Non-pigmented ciliary epithelial cell (primary cell): ENCODE results near the gene ZNF579.
A peak's percentile ranks its signal among the peaks of the same experiment; 100 is the strongest.

ENCODE experiments used
- DNase-seq: peaks from one replicate; pipeline ENCODE4 v3.0.0-alpha.2; 2010; ENCODE audit warnings: low read depth

The ZNF579 gene

GRCh38 chr19:55611983-55612645 lies 31.5 kb upstream of the ZNF579 start:
- DNase-seq: no peak

GRCh38 chr19:55611300-55611982 lies 30.8 kb upstream of the ZNF579 start:
- no peak for DNase-seq

GRCh38 chr19:55609326-55609725 lies 28.7 kb upstream of the ZNF579 start:
- no peak for DNase-seq

- DNase-seq: no peak
Measured at GRCh38 chr19:55606817-55607216, 26.2 kb upstream of the ZNF579 start.

- no peak for DNase-seq
Measured at GRCh38 chr19:55606471-55606787, 25.8 kb upstream of the ZNF579 start.

- peak; percentile 70 for DNase-seq
Measured at GRCh38 chr19:55605637-55606470, 25.2 kb upstream of the ZNF579 start, which contains the start of gene ZNF865. ZNF865 (plus strand) TSS chr19:55605647; CDS start chr19:55613619, 7,972 bp downstream.

GRCh38 chr19:55605207-55605636 lies 24.6 kb upstream of the ZNF579 start:
- DNase-seq: peak; percentile 87

- no peak for DNase-seq
Measured at GRCh38 chr19:55603581-55604292, 23.1 kb upstream of the ZNF579 start.

GRCh38 chr19:55603115-55603514 lies 22.5 kb upstream of the ZNF579 start:
- no peak for DNase-seq

- DNase-seq: no peak
Measured at GRCh38 chr19:55602104-55603001, 21.7 kb upstream of the ZNF579 start.

- DNase-seq: no peak
Measured at GRCh38 chr19:55601084-55601483, 20.4 kb upstream of the ZNF579 start.

GRCh38 chr19:55600662-55601028 lies 20.0 kb upstream of the ZNF579 start:
- DNase-seq: no peak

GRCh38 chr19:55599842-55600661 lies 19.4 kb upstream of the ZNF579 start, which contains the start of gene ZNF524:
ZNF524 (plus strand) TSS chr19:55600288; CDS start chr19:55602113, 1,825 bp downstream.
- DNase-seq: no peak

- DNase-seq: peak; percentile 94
Measured at GRCh38 chr19:55599468-55599841, 18.8 kb upstream of the ZNF579 start, which contains the start of gene FIZ1. FIZ1 (minus strand) TSS chr19:55599517; CDS start chr19:55597865, 1,652 bp downstream.

GRCh38 chr19:55598719-55599467 lies 18.2 kb upstream of the ZNF579 start:
- peak; percentile 85 for DNase-seq

- no peak for DNase-seq
Measured at GRCh38 chr19:55598034-55598433, 17.4 kb upstream of the ZNF579 start.

GRCh38 chr19:55597501-55597921 lies 16.9 kb upstream of the ZNF579 start:
- DNase-seq: no peak

- no peak for DNase-seq
Measured at GRCh38 chr19:55596304-55596703, 15.7 kb upstream of the ZNF579 start.

- DNase-seq: no peak
Measured at GRCh38 chr19:55594996-55595545, 14.4 kb upstream of the ZNF579 start.
